Activated naive CD4-positive, alpha-beta T cell treated with anti-CD3 and anti-CD28 coated beads, Interleukin-2, amount 50 U/mL, for 72 hours (primary cell): ENCODE data around the gene ABCC3. TPM values are rescaled to one million over a fixed set of nuclear protein-coding genes. Genes with fewer than 3 reads are reported as not detected.
"Not testable (repeated sequence)": the region's sequence is repeated elsewhere in the genome, so short reads cannot be mapped to it uniquely, and the experiment has no call there.

Experiments used
- ATAC-seq, 2 donors: fragments of 150-1000 bp; cut with Tn5 transposase; 2 replicates each; pipeline ENCODE4 v1.10.0; 2021; ENCODE audit warnings: mild to moderate bottlenecking in 2 of 2, moderate library complexity in 2 of 2
- DNase-seq, 2 donors: peaks; one replicate each; pipeline ENCODE4 v3.0.0; 2021 to 2022; ENCODE audit warnings: low spot score in 2 of 2
- H3K27ac Mint-ChIP-seq, 2 donors: one replicate each; pipeline ENCODE4 v1.8.0; 2022; ENCODE audit warnings: mild to moderate bottlenecking in 2 of 2, mixed read lengths in 2 of 2
- H3K36me3 Mint-ChIP-seq, 2 donors: one replicate each; pipeline ENCODE4 v1.8.0; 2022; ENCODE audit warnings: mixed read lengths in 2 of 2
- H3K9me3 Mint-ChIP-seq, 2 donors: one replicate each; pipeline ENCODE4 v1.8.0; 2022; ENCODE audit warnings: mixed read lengths in 2 of 2
- total RNA-seq, 2 donors: library from RNA; stranded (reverse); gene quantifications; one replicate each; pipeline ENCODE4 v1.2.3, GENCODE V29; 2022

Gene ABCC3
- total RNA-seq, 2 donors from 2014 or later, result not detected

- DNase-seq, result no peak
- Mint-ChIP-seq H3K27ac (peak overlapping the region; percentile 17 to 45), H3K36me3 (peaks cover 0 to 10% of the 10 kb centered on the region in 2 donors), H3K9me3 (no peaks in the 10 kb centered on the region)
- no peak for ATAC-seq
Observed at GRCh38 chr17:50691550-50692447, 57.1 kb downstream of the ABCC3 start.

GRCh38 chr17:50692448-50693035 is 57.9 kb downstream of the ABCC3 start:
- H3K9me3 Mint-ChIP-seq, result no peaks in the 10 kb centered on the region
- peaks cover 0 to 10% of the 10 kb centered on the region in 2 donors for H3K36me3 Mint-ChIP-seq
- ATAC-seq, result no peak
- H3K27ac Mint-ChIP-seq, result no peak overlapping the region
- DNase-seq, result no peak

- H3K36me3 Mint-ChIP-seq, result peaks cover 0 to 10% of the 10 kb centered on the region in 2 donors
- H3K9me3 Mint-ChIP-seq, result no peaks in the 10 kb centered on the region
- H3K27ac Mint-ChIP-seq, result no peak overlapping the region
- no peak for ATAC-seq
- no peak for DNase-seq
Observed at GRCh38 chr17:50693036-50693682, 58.5 kb downstream of the ABCC3 start.

DNA sequence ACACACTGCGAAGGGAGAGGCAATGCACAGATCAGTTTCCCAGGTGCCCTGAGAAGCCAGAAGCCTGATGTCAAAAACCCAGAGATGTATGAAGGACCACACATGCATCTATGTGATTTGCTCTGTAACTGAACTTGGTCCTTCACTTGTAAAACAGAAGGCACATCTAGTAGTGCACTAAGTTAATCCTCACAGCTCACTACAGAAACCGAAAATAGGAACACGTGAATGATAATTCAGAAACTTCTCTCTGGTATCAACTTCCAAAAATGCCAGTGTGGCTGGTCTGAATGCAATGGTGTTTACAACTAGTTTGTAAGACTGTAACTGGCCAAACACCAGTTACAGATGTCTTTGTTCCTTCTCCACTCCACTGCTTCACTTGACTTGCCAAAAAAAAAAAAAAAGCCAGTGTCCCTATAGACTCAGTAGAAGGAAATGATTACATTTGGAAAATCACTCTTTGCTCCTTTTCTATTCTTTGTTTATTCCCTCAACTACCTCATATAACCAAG is 61.7 kb downstream of the ABCC3 start:
- Mint-ChIP-seq H3K9me3 (no peaks in the 10 kb centered on the region), H3K36me3 (peaks cover 0 to 10% of the 10 kb centered on the region in 2 donors), H3K27ac (peak overlapping the region; percentile 4 to 54)
- DNase-seq, result no peak
- ATAC-seq, result no peak

DNA sequence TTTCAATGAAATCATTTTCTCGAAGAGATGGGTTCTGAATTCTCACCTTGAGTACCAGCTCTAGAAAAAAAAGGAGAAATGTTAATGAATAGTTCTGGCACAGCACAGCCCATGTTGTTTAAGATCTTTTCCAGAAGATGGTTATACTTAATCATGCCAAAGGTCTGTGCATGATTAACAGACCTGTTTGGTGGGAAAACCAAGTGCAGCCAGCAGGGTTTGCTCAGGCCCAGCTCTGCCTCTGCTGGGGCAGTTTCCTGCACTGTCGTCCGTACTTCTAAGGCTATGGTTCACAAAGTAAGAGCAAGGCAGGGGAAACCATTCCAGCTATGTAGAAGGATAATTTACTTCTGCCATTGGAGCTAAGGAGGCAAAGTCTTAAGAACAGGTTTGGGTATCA is 62.4 kb downstream of the ABCC3 start:
- Mint-ChIP-seq H3K27ac (peak overlapping the region; percentile 4 to 54), H3K36me3 (peaks cover 0 to 10% of the 10 kb centered on the region in 2 donors), H3K9me3 (no peaks in the 10 kb centered on the region)
- no peak for ATAC-seq
- no peak for DNase-seq

DNA sequence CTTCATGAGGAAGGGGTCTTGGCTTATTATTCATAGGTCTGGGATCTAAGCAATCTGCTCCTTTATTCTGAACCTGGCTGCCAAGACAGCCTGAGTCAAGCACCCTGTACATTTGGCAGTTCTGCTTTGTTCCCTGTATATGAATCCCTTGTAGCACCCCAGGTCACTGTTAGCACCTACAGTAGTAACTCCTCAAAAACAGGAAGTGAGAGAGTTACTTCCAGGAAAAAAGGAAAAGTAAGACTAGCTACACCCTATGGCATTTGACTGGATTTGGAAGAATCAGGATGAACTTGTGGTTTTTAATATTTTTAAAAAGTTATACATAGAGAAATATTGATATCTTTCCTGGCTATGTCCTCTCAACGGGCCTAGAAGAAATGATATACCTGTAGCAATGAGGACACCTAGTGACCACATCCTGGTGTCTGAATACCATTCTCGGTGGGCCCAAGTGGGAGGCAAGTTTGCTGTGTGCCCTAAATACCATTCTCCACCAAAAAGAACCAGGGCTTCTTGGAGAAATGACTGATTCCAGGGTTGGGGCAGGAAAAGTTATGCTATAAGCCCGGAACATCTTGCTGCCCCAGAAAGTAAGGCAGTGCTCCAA is 63.1 kb downstream of the ABCC3 start:
- DNase-seq, result no peak
- Mint-ChIP-seq H3K27ac (peak overlapping the region in 1 of 2 donors; percentile 69), H3K9me3 (no peaks in the 10 kb centered on the region), H3K36me3 (peaks cover 0 to 10% of the 10 kb centered on the region in 2 donors)
- ATAC-seq, result no peak

GRCh38 chr17:50699410-50699809 is 64.7 kb downstream of the ABCC3 start:
- no peak for ATAC-seq
- Mint-ChIP-seq H3K9me3 (no peaks in the 10 kb centered on the region), H3K36me3 (peaks cover 0 to 16% of the 10 kb centered on the region in 2 donors), H3K27ac (no peak overlapping the region)
- no peak for DNase-seq

DNA sequence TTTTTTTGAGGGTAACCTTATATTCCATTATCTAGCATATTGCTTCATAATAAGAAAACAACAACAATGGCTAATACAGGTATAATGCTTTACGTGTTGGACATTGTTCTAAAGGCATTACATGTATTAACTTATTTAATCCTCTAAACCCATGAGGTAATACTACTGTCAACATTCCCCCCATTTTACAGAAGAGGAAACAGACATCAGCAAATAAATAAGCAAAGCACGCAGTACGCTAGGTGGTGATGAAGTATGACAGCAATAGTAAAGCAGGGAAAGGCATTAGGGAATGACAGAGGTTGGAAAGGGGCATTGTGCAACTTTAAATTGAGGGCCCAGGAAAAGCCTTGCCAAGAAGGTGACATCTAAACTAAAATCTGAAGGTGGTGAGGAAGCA is 68.5 kb downstream of the ABCC3 start:
- Mint-ChIP-seq H3K27ac (peak overlapping the region; percentile 6 to 35), H3K36me3 (peaks cover 2 to 14% of the 10 kb centered on the region in 2 donors), H3K9me3 (no peaks in the 10 kb centered on the region)
- DNase-seq (no peak), ATAC-seq (no peak)

- peak; percentile 82 to 95 for DNase-seq
- peak; percentile 78 to 87 for ATAC-seq
- Mint-ChIP-seq H3K9me3 (no peaks in the 10 kb centered on the region), H3K27ac (peak within 1 kb of the TSS; percentile 95 to 99), H3K36me3 (peaks cover 9 to 14% of the 10 kb centered on the region in 2 donors)
Observed at GRCh38 chr17:50707289-50708049, 72.8 kb downstream of the ABCC3 start, which contains the start of gene ANKRD40. Gene ANKRD40 (minus strand): TSS chr17:50707914. CDS start chr17:50707654, 260 bp downstream.

GRCh38 chr17:50708050-50709000 is 73.6 kb downstream of the ABCC3 start:
- ATAC-seq (no peak), DNase-seq (no peak)
- H3K36me3 Mint-ChIP-seq, result peaks cover 9 to 14% of the 10 kb centered on the region in 2 donors
- H3K9me3 Mint-ChIP-seq, result no peaks in the 10 kb centered on the region
- H3K27ac Mint-ChIP-seq, result peak overlapping the region; percentile 95 to 97

DNA sequence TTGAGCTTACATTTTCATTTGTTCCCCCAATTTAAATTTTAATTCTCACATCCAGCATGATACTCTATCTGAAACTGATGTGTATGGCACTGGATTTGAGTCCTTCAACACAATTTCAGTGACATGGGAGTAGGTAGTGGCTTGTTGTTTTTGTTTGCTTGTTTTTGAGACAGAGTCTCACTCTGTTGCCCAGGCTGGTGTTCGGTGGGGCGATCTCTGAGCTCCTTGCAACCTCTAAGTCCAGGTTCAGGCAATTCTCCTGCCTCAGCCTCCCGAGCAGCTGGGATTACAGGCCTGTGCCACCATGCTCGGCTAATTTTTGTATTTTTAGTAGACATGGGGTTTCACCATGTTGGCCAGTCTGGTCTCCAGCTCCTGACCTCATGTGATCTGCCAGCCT is 74.4 kb downstream of the ABCC3 start:
- not testable (repeated sequence) for H3K9me3 Mint-ChIP-seq, ATAC-seq, H3K36me3 Mint-ChIP-seq, DNase-seq
- peak overlapping the region; percentile 95 to 97 for H3K27ac Mint-ChIP-seq

DNA sequence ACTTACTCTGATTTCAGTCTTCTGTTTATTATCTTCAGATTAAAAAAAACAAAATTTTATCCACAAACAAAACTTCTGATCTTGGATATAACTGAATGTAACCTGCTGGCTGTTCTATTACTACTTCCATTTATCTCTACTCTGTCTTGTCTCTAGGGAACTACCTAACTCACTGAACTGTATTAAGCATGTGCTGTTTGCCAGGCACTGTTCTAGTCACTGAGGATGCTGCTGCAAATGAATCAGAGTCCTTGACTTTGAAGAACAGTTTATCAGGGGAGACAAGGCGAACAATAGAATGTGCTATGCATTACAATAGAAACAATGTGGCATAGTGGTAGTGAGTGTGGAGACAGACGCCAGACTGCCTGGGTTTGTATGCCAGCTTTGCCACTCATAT is 75.3 kb downstream of the ABCC3 start:
- Mint-ChIP-seq H3K27ac (peak overlapping the region in 1 of 2 donors; percentile 95), H3K9me3 (no peaks in the 10 kb centered on the region), H3K36me3 (peaks cover 4 to 9% of the 10 kb centered on the region in 2 donors)
- no peak for DNase-seq
- no peak for ATAC-seq

- DNase-seq (no peak), ATAC-seq (no peak)
- Mint-ChIP-seq H3K36me3 (peaks cover 0 to 9% of the 10 kb centered on the region in 2 donors), H3K27ac (no peak overlapping the region), H3K9me3 (no peaks in the 10 kb centered on the region)
Observed at GRCh38 chr17:50710650-50711049, 76.0 kb downstream of the ABCC3 start.

DNA sequence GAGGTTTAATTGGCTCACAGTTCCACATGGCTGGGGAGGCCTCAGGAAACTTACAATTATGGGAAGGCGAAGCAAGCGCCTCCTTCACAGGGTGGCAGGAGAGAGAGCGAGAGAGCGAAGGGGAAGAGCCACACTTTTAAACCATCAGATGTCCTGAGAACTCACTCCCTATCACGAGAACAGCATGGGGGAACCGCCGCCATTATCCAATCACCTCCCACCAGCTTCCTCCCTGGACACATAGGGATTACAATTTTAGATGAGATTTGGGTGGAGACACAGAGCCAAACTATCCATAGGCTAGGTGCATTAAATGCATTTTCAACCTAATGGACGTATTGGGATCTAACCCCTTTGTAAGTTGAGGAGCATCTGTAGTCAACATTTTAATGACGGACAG is 78.0 kb downstream of the ABCC3 start:
- H3K9me3 Mint-ChIP-seq, result no peaks in the 10 kb centered on the region
- DNase-seq, result no peak
- peaks cover 0 to 9% of the 10 kb centered on the region in 2 donors for H3K36me3 Mint-ChIP-seq
- no peak overlapping the region for H3K27ac Mint-ChIP-seq
- ATAC-seq, result no peak

GRCh38 chr17:50715471-50715870 is 80.8 kb downstream of the ABCC3 start:
- no peaks in the 10 kb centered on the region for H3K9me3 Mint-ChIP-seq
- no peak for DNase-seq
- ATAC-seq, result no peak

More at GRCh38 chr17:50715471-50715870, 80.8 kb downstream of the ABCC3 start:
- Mint-ChIP-seq H3K27ac (no peak overlapping the region), H3K36me3 (peaks cover 12 to 16% of the 10 kb centered on the region in 2 donors)
